HG02852 (cell line): ENCODE data around the gene LRCH4.

Experiments used
- ATAC-seq: cut with Tn5 transposase; IDR thresholded peaks from one replicate; pipeline ENCODE4 v1.9.1; 2021; ENCODE audit warnings: mild to moderate bottlenecking, moderate library complexity; ENCODE audit not compliant: unreplicated experiment

The LRCH4 gene

DNA sequence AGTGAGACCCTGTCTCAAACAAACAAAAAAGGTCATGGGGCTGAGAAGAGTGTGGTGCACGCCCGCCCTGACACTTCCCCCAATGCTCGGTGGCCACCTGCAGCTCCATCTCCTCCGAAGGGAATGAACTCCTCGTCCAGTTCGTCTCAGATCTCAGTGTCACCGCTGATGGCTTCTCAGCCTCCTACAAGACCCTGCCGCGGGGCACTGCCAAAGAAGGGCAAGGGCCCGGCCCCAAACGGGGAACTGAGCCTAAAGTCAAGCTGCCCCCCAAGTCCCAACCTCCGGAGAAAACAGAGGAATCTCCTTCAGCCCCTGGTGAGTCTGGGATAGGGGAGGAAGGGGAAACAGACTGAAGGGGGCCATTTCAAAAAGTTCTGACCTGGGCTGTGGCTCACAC lies 20.4 kb upstream of the LRCH4 start:
- no peak for ATAC-seq

DNA sequence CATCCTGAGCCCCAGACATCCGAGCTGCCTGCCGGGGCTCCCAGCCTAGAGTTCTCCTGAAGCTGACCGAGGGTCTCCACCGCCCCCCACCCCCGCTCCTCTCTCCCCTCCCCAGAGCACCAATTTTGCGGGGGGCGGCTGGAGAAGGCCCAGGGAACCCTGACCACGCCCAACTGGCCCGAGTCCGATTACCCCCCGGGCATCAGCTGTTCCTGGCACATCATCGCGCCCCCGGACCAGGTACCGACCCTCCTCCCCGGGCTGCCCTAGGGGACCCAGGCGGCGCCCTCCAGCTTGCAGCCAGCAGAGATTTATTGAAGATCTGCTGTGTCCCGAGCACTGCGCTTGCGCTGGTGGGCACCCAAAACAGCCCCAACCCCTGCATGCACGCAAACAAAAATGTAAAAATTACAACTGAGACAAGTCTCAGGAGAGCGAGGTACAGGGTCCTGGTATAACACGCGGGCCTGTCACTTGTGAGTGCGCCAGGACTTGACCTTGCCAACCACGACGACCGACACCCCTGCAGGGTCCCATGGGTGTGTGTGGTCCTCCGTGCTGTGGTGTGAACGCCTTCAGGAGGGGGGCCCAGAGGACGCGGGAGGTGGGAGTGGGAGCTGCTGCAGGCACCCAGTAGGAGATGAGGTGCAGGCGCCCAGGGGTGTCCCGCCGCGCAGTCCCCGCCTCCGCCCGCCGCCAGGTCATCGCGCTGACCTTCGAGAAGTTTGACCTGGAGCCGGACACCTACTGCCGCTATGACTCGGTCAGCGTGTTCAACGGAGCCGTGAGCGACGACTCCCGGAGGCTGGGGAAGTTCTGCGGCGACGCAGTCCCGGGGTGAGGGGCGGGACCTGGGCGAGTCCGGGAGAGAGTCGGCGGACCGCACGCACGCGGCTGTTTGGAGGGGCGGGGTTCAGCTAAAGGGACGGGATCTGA lies 19.3 kb upstream of the LRCH4 start:
- no peak for ATAC-seq

DNA sequence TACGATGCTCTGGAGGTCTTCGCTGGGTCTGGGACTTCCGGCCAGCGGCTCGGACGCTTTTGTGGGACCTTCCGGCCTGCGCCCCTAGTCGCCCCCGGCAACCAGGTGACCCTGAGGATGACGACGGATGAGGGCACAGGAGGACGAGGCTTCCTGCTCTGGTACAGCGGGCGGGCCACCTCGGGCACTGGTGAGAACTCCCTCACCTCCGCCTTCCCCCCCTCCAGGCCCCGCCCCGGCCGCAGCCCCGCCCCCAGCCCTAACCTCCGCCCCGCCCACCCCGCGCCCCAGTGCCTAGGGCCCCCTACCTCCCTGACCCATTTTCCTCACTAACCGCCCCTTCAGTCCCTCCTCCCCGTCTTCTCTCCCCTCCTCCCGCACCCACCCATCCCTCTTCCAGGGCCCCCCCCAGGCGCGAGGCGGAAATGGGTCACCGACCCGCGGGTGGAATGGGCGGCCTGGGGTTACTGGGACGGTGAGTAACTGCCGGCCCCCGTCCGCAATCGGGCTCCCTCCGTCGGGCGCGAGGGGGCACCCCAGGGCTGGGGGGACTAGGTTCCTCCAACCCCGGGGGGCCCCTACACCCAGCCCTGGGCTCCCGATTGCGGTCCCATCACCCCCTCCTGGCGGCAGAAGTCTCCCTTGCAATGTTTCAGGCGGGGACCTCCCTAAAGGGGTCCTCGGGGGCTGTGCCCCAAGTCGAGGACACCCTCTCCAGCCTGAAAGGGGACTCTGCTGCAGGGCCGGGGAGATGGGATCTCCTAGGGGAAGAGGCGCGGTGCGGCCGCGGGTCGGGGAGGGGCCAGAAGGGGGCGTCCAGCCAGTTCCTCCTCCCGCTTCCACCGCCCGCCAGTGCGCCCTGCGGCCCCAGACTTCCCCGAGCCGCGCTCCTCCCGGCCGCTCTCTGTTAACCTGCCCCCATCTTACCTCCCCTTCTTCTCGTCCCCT lies 18.4 kb upstream of the LRCH4 start:
- peak; percentile 57 for ATAC-seq

DNA sequence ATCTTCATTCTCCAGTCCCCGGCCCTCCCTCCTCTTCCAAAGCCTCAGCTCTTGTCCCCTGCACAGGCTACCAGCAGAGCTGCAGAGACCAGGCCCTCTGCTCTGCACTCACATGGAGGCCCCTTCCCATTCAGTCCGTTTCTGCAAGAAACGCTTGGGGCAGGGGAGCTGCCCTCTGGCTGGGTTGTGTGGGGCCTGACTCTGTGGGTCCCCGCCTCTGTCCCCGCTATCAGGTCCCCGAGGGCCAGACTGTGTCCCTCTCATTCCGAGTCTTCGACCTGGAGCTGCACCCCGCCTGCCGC lies 17.7 kb upstream of the LRCH4 start:
- no peak for ATAC-seq

DNA sequence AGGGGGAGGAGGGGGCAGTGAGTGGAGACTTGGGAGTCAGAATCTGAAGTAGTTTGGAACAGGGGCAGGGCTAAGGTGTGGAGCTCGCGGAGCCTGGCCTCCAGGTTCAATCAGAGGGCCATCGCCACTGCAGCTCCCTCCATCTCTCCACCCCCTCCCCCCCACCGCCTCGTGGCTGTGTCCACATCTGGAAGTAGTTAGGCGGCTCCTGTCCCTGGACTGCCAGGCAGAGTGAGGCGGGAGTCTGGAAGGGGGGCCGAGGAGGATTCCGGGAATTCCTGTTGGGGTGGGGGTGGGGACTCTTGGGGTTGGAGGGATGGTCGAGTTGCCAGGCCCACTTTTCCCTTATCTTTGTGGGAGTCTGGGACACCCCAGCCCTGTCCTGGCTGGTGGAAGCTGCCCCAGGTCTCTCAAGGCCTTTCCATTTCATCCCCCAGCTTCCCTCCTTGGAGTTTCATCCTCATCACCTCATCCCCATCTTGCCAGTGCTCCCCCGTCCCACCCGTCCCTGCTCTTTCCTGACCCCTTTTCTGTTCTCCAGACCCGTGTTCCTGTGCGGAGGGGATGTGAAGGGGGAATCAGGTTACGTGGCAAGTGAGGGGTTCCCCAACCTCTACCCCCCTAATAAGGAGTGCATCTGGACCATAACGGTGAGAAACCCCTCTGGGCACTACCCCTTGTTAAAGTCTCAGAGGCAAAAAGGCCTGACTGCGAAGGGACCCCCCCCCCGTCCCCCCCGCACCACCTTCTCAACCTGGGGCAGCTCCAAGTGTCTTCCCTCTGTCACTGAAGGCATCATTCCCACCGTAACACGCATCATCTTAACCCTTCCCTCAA lies 17.2 kb upstream of the LRCH4 start:
- ATAC-seq, result no peak

DNA sequence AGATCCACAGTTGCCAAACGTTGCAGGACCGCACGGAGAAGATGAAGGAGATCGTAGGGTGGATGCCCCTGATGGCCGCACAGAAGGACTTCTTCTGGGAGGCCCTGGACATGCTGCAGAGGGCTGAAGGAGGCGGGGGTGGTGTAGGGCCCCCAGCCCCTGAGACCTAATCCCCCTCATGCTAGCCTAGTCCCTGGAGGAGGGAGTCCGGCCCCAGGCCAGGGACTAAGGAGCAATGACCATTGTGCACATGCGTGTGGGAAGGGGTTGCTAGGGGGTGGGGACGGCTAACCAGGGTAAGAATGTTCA lies 14.8 kb upstream of the LRCH4 start:
- no peak for ATAC-seq

DNA sequence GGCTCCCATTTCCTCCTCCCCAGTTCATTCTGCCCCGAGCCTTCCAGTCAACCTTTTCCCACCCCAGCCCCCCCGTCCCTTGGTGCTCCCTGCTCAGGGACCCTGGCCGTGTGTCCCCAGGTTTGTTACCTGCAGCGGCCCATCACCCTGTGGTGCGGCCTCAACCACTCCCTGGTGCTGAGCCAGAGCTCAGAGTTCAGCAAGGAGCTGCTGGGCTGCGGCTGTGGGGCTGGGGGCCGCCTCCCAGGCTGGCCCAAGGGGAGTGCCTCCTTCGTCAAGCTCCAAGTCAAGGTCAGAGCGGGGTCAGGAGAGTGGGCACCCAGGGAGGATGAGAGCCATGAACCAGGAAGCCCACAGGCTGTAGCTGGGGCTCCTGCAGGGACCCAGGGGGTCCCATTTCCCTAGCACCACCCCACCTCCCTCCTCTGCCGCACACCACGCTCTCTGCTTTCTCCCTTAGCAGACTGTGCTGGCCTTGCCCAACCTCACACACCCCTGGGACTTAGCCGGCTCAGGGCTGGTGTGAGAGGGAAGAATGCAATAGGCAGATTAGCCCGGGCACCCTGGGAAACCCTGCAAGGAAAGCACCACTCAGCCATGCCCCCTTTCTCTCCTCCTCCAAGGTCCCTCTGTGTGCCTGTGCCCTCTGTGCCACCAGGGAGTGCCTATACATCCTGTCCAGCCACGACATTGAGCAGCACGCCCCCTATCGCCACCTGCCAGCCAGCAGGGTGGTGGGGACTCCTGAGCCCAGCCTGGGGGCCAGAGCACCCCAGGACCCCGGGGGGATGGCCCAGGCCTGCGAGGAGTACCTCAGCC lies 14.2 kb upstream of the LRCH4 start:
- ATAC-seq, result no peak

DNA sequence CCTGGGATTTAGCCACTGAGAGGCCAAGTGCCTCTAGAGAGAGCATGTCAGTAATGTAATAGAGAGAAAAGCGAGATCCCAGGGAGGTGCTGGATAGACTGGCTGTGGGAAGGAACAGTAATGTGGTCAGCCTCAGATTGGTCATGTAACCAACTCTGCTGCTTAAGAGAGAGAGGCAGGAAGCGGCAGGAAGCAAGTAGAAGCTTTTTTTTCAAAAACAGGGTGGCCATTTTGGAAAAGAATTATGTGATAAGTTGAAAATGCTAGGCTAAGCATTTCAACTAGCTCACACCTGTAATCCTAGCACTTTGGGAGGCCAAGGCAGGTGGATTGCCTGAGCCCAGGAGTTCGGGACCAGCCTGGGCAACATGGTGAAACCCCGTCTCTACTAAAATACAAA lies 12.5 kb upstream of the LRCH4 start:
- ATAC-seq, result no peak

DNA sequence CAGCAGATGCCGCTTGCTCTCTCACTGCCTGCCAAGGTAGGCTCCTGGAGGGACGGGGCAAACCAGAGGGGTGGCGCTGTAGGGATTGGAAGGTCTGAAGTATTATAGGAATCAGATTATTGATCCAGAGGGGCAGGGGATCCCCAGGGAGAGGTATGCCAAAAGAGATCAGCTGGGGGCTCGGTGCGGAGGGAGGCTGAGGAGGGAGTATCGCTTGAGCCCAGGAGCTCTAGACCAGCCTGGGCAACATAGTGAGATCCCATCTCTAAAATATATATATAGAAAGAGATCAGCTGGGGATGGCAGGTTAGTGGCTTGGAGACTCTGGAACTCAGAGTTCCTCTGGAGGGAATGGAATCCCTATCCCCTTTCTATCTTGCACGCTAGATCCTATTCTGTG lies 9.3 kb upstream of the LRCH4 start:
- ATAC-seq, result no peak

DNA sequence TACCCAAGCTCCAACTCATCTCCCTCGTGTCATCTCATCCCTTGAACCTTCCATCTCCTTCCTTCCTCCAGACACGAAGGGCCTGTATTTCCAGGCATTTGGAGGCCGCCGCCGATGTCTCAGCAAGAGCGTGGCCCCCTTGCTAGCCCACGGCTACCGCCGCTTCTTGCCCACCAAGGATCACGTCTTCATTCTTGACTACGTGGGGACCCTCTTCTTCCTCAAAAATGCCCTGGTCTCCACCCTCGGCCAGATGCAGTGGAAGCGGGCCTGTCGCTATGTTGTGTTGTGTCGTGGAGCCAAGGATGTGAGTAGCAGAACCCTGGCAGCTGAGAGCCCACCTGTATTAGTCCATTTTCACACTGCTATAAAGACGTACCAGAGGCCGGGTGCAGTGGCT lies 5.7 kb upstream of the LRCH4 start:
- ATAC-seq, result no peak

DNA sequence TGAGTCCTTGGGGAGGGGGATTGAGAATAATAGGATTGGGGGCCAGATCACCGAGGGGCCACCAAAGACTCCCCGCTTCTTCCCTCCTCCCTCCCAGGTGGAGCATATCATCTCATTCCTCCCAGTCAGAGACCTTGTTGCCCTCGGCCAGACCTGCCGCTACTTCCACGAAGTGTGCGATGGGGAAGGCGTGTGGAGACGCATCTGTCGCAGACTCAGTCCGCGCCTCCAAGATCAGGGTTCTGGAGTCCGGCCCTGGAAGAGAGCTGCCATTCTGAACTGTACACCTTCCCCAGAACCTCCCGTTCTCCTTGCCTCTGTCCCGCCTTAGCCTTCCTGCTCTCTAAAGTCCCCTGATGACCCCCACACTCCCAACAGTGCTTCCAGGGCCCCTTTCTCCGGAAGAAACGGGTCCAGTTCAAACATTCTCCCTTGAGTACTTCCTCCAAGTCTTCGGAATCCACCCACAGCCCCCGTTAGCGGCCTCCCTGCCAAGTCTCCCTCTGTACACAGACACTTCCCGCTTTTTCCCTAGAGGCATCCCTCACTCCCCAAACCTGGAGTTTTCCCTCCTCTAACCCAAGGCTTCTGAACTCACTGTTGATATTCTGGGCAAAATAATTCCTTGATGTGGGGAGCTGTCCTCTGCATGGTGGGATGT lies 4.3 kb upstream of the LRCH4 start:
- ATAC-seq, result no peak

DNA sequence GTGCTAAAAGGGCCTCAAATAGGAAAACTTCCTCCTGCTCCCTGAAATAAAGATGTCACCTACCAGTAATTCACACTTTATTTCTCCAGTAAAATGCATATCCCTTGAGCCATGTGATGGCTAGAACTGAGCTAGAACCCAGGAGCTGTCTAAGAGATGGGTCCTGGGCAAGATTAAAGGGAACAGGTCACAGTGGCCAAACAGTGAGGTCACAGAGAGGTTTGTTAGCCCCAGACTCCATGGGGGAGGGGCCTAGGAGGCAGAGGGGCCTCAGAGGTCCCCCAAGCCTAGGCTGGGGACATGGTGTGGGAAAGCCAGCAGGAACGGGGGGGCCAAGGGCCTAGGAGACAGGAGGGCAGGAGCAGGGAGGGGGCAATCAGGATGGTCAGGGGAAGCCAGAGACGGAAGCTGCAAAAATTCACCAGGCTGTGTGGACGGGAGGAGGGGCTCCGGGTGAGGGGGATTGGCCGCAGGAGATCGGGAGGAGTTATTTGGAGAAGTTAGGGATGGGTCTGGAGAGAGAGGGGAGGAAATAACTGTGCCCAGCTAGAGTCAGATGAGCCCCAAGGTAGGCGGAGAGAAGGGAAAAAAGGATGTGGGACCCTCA lies 3.5 kb upstream of the LRCH4 start:
- no peak for ATAC-seq

DNA sequence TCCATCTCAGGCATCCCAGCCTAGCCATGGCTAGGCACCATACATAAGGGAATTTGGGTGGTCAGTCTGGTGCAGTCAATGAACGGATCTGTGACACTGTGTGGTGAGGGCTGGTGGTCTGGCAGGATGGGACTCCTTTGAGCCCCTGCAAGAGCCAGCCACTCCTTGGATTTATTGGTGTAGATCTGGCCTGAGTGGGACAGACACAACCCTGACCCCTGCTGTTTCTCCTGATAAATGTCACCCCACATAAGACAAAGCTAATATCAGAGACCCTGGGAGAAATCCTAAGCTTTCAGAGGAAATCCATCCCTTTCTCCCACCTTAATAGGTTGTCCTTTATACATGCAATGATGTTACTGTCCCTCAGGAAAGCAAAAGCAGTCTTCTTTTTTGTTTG lies 2.5 kb upstream of the LRCH4 start:
- no peak for ATAC-seq

DNA sequence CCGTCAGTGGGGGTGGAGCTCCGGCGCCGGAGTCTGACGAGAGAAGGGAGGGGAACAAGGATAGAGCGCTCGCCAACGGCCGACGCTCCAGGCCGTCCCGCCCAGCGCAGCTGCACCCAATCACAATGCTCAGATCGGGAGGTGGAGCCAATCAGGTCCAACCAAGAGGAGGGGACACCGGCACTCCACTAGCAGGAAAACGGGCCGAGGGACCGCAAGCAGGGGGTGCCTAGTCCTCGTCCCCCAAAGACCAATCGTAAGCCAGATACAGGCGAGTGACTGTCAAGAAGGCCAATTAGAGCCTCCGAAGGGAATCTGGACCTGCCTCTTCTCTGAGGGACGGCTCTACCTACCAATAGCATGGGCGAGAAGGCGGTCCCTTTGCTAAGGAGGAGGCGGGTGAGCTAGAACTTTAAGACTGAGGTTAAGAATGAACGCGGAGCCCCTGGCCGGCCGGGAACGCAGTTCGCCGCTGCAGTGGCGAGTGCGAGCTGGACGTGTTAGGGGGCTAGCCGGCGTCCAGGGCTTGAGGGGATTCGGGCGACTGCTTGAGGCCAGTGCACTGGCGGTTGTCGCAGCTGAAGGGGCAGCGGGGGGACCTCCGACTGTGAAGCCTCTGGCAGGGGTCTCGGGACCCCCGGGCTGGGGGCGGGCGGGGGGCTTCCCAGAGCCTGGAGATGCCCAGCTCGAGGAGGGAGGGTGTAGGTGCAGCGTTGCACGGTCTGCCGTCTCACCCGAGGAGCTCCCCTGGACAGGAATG lies 517 bp upstream of the LRCH4 start, which contains the start of gene FBXO24:
Gene FBXO24 (plus strand): TSS at position 63 of the 760 bp plus-strand sequence. CDS start 298 bp downstream, at position 361.
- ATAC-seq, result peak; percentile 87

DNA sequence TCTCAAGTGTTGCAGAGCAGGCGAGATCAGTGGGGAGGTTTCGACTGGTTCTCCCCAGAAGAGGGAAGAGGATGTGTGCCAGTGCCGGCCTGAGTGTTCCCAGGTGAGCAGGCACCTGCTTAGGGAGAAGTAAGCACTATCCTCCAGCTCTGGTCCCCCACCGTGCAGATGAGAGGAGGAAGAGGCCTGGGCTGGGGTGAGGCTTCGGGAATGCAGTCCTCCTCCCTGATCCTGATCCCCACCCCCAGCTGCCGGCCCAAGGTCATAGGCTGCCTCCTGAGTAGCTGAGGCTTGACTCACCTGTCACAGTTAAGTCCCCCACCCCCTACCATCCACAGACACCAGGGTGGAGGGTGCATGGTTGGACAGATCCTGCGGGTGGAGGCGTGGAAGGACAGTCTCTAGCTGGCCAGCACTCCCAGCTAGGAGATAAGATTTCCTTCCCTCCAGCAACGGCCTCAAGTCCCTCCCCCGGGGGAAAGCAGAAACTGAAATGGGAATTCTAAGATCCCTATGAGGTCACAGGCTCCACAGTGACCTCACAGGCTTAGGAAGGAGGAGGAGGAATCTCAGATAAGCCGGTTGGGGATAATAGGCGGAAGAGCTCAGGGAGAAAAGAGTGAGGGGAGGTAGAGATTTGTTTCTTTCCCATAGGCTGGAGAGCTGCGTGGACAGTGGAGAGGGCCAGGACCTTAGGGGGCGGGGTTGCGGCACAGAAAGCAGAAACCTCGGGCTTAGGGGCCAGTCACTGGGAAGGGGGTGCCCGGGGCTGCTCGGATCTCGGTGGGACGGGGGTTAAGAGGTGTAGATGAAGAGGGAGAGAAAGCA lies 1.0 kb downstream of the LRCH4 start:
- ATAC-seq, result no peak

DNA sequence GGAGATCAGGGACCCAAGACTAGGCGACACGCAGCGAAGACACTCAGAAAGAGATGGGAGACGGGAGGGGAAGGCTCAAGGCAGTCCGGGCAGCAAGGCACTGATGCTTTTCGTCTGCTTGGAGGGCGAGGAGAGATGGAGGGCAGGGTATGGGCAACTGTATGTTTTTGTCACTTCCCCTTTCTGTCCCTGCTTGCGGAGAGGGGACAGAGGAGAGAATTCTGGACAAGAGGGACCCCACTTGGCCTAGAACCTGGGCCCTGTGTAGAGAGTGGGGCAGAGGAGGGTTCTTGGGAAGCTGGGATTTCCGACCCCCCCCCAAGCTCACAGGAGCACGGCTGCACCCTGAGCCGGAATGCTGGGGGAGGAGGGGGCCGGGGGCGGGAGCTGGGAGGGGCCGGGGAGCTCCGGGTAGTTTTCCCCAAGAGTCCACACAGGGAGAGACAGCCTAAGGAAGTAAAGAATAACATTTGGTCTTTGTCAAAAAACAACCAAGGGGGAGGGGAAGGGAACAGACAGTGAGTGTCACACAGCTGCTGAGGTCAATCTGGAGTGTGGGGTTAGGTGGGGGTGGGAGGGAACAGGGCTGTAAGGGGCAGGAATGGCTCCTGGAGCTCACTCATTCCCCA lies 1.8 kb downstream of the LRCH4 start:
- no peak for ATAC-seq
